Body of pancreas (tissue), 4 donors: ENCODE measurements around the gene TESPA1.

Source experiments
- CTCF ChIP-seq, 7 experiments: fragments of 450-650 bp in 4 of 7; fragments of 200-600 bp in 3 of 7; sonication (generic) in 3 of 7; IDR thresholded peaks; one replicate each; pipeline ENCODE4 v1.5.1; 2016 to 2019; ENCODE audit warnings: antibody characterized with exemption in 7 of 7
- POLR2A ChIP-seq, 3 donors: fragments of 450-650 bp; IDR thresholded peaks; one replicate each; pipeline ENCODE4 v1.6.1; 2016; ENCODE audit warnings: antibody characterized with exemption in 3 of 3, mild to moderate bottlenecking in 2 of 3

GRCh38 chr12:54970741-54971140, 13.8 kb downstream of the TESPA1 start:
- TF ChIP-seq POLR2A (IDR thresholded peaks at IDR 0.05) (no peak), CTCF (IDR thresholded peaks at IDR 0.05) (no peak)
